Stimulated activated CD8-positive, alpha-beta memory T cell treated with anti-CD3 and anti-CD28 coated beads, Interleukin-7, amount 100 ng/mL, for 1 hour (primary cell): ENCODE results near the gene VTCN1.
"Not testable (repeated sequence)": the region's sequence is repeated elsewhere in the genome, so short reads cannot be mapped to it uniquely, and the experiment has no call there.

Experiments used
- DNase-seq, 2 donors: peaks; one replicate each; pipeline ENCODE4 v3.0.0-alpha.2; 2020; ENCODE audit warnings: low read depth in 2 of 2

The VTCN1 gene

GRCh38 chr1:117210831-117211261, at the start of gene VTCN1:
VTCN1 (minus strand) TSS chr1:117210927; CDS start chr1:117210855, 72 bp downstream.
- DNase-seq, result no peak

- DNase-seq, result no peak
These were observed 48.1 kb upstream of the VTCN1 start for GRCh38 chr1:117258791-117259190.

GRCh38 chr1:117258075-117258474, 47.3 kb upstream of the VTCN1 start:
- DNase-seq, result not testable (repeated sequence)

GRCh38 chr1:117257291-117257690, 46.6 kb upstream of the VTCN1 start:
- DNase-seq, result no peak

GRCh38 chr1:117250061-117250606, 39.4 kb upstream of the VTCN1 start:
- DNase-seq, result no peak

GRCh38 chr1:117244971-117245370, 34.2 kb upstream of the VTCN1 start:
- DNase-seq, result no peak

- no peak for DNase-seq
These were observed 33.6 kb upstream of the VTCN1 start for GRCh38 chr1:117244306-117244705.

- no peak for DNase-seq
These were observed 30.8 kb upstream of the VTCN1 start for GRCh38 chr1:117241512-117241911.

GRCh38 chr1:117240547-117240946, 29.8 kb upstream of the VTCN1 start:
- DNase-seq, result no peak

GRCh38 chr1:117239467-117239866, 28.7 kb upstream of the VTCN1 start:
- DNase-seq, result no peak

- DNase-seq, result no peak
These were observed 27.1 kb upstream of the VTCN1 start for GRCh38 chr1:117237726-117238381.

GRCh38 chr1:117235863-117236465, 25.2 kb upstream of the VTCN1 start:
- DNase-seq, result no peak

- no peak for DNase-seq
These were observed 21.8 kb upstream of the VTCN1 start for GRCh38 chr1:117232531-117232930.

- DNase-seq, result no peak
These were observed 21.1 kb upstream of the VTCN1 start for GRCh38 chr1:117231748-117232373.

GRCh38 chr1:117231312-117231711, 20.6 kb upstream of the VTCN1 start:
- DNase-seq, result no peak

GRCh38 chr1:117229217-117229616, 18.5 kb upstream of the VTCN1 start:
- no peak for DNase-seq

GRCh38 chr1:117225931-117226330, 15.2 kb upstream of the VTCN1 start:
- DNase-seq, result no peak

GRCh38 chr1:117216718-117217117, 6.0 kb upstream of the VTCN1 start:
- no peak for DNase-seq

- no peak for DNase-seq
These were observed 5.2 kb upstream of the VTCN1 start for GRCh38 chr1:117215733-117216462.

GRCh38 chr1:117215019-117215418, 4.3 kb upstream of the VTCN1 start:
- DNase-seq, result no peak

- no peak for DNase-seq
These were observed 2.3 kb upstream of the VTCN1 start for GRCh38 chr1:117213046-117213445.

- DNase-seq, result no peak
These were observed 341 bp downstream of the VTCN1 start for GRCh38 chr1:117210386-117210785.
